Colon (tissue), 2 donors: ENCODE data around the gene SHLD1.
"Not testable (repeated sequence)": the region's sequence is repeated elsewhere in the genome, so short reads cannot be mapped to it uniquely, and the experiment has no call there.

Source experiments
- FAIRE-seq: peaks from 2 replicates; lab custom pipeline; 2012; peaks lifted over from hg19 to GRCh38; lab: Jason Lieb, UNC
- donor health status: control.
- donor health status: control.

SHLD1 gene

DNA sequence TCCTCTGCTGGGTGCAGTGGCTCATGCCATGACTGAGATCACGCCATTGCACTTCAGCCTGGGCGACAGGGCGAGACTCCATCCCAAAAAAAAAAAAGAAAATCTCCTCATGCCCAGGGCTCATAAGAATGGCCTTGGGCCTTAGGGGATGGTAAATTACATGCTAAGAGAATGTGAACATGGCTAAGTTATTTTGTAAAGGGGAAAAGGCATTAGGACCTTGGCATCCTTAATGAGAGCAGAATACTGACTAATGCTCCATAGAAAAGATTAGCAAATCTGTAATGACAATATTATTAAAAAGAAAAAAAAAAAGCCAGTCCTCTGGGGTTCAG lies 12.6 kb upstream of the SHLD1 start:
- no peak for FAIRE-seq

DNA sequence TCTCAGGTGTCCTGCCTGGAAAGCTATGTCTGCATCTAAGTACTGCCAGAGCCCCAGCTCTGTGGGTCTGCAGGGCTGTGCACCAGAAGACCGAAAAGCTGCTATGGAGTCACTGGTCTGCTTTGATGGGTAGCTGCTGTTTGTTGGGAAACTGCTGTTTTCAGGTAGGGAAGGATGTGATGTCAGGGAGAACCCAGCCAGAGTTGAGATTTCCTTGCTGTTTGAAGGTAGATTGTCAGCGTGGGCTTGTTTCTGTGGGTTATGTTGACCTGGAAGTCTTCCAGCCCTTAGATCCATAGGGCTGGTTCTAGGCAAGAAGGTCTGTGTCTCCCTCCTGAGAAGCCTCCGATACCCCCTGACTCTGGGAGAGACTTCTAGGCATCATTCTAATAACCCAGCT lies 12.2 kb upstream of the SHLD1 start:
- FAIRE-seq: no peak

DNA sequence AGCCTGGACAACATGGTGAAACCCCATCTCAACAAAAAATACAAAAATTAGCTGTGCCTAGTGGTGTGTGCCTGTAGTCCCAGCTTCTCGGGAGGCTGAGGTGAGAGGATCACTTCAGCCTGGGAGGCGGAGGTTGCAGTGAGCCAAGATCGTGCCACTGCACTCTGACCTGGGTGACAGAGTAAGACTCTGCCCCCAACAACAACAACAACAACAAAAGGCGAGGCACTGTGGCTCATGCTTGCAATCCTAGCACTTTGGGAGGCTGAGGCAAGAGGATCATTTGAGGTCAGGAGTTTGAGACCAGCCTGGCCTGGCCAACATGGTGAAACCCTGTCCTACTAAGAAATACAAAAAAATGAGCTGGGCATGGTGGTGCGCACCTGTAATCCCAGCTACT lies 9.6 kb upstream of the SHLD1 start:
- not testable (repeated sequence) for FAIRE-seq

DNA sequence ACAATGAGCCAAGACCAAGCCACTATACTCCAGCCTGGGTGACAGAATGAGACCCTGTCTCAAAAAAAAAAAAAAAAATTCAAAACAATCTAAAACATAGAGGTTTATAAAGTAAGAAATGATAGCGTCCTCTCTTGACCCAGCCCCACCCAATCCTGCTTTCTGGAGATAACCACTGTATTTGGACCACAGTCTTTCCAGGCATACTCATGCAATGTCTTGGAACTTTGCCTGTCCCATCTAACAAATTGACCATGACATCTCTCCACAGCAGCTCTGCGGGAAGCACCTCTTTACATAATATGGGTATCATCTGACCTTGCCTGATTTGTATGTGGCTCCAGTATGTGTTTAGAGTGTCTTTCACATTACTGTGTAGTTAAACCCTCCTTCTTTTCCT lies 9.1 kb upstream of the SHLD1 start:
- no peak for FAIRE-seq

DNA sequence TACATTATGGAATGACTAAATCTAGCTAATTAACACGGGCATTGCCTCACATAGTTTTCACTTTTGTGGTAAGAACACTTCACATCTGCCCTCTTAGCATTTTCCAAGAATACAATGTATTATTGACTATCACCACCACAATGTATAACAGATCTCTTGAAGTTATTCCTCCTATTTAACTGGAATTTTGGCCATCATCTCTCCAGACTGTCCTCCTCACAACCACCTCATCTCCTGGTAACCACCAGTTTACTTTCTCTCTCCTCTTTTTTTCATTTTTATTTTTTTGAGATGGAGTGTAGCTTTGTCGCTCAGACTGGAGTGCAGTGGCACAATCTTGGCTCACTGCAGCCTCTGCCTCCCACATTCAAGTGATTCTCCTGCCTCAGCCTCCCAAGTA lies 8.2 kb upstream of the SHLD1 start:
- FAIRE-seq: no peak

DNA sequence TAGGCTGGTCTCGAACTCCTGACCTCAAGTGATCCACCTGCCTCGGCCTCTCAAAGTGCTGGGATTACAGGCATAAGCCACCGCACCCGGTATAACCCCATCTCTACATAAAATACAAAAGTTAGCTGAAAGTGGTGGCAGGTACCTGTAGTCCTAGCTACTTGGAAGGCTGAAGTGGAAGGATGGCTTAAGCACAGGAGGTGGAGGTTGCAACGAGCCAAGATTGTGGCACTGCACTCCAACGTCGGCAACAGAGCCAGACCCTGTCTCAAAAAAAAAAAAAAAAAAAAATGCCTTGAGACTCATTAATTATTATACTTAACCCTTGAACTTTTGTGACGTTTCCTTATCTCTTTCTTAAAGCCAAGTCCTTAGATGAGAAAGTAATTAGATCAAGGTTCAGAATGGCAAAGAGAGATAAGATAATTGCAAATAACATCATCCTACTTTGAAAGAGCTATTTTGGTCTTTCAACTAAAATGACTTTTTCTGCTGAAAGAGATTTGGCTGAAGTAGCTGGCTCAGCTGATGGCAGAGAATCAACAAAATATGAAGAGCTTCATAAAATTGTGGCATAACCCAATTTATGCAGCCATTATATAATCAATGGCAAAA lies 4.7 kb upstream of the SHLD1 start:
- FAIRE-seq: no peak

DNA sequence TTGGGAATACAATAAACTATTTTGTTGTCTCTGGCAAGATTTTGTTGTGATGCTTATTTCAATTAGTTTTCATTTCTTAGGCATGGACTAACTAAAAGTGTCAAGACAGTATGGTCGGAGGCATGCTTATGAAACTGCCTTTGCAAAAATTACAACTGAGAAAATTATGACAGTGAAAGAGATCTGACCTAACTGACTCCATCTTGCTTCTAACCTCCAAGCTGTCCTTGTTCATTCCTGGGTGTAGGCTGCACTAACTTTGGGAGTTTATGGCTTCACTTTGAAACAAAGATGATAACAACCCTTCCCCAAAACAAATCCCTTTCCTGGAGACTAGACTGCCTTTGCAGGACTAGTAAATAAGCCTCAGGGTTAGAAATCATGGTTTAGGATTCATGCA lies 4.1 kb upstream of the SHLD1 start:
- no peak for FAIRE-seq

DNA sequence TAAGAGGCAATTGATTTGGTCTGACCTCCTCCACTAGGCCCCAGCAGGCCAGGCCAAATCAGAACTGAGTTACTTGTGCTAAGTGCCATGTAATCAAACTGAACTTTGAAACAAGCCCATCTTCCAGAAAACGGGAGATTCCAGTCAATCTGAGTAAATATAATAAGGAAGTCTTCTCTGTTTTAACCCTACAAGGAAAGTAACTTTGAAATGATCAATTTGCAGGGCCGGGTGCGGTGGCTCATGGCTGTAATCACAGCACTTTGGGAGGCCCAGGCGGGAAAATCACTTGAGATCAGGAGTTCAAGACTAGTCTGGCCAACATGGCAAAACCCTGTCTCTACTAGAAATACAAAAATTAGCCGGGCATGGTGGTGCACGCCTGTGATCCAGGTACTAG lies 2.0 kb upstream of the SHLD1 start:
- FAIRE-seq: no peak

DNA sequence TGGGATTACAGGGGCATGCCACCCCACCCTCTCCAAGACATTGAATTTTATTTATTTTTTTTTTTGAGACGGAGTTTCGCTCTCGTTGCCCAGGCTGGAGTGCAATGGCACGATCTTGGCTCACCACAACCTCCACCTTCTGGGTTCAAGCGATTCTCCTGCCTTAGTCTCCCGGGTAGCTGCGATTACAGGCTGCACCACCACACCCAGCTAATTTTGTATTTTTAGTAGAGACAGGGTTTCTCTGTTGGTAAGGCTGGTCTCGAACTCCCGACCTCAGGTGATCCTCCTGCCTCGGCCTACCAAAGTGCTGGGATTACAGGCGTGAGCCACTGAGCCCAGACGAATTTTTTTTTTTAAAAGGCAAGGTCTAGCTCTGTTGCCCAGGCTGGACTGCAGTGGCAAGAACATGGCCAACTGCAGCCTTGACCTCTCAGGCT lies 669 bp upstream of the SHLD1 start:
- FAIRE-seq: not testable (repeated sequence)

DNA sequence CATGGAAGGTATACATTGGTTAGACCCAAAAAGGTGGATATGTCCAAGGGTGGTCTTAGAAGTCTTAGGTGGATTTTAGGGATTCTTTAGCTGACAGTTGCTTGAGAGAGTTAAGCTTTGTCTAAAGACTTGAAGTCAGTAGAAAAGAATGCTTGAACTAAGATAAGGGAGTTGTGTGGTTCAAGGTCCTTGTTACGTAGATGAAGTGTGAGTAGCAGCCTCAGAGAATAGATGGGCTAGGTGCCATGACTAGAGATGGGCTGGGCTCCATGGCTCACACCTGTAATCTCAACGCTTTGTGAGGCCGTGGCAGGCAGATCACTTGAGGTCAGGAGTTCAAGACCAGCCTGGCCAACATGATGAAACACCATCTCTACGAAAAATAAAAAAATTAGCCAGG lies 1.7 kb downstream of the SHLD1 start:
- FAIRE-seq: no peak

DNA sequence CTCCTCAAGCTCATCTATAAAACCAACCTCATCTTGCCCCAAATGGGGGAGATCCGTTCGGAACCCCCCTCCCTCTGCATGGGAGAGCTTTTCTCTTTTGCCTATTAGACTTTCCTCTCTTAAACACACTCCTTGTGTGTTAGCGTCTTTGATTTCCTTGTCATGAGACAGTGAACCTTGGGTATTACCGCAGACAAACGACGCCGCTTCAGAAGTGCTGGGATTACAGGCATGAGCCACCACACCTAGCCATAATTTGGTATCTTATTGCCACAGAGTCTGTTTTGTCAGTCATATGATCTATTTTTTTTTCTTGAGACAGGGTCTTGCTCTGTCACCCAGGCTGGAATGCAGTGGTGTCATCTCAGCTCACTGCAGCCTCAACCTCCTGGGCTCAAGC lies 3.6 kb downstream of the SHLD1 start:
- FAIRE-seq: no peak

DNA sequence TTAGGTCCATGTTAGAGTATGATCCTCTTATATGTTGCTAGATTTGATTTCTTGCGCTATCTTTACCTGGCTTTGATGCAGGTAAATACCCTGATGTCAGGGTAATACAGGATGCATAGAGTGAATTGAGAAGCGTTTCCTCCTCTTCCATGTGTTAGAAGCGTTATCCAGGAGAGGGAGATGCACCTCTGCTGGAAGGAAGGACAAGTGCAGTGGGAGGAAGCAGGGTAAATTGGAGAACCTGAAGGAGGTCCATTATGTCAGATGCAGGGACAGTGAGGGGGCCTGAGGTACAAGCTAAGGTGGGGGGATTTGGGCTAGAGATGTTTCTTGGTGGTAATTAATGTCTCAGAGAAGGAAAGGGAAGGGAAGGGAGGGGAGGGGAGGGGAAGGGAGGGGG lies 7.7 kb downstream of the SHLD1 start:
- FAIRE-seq: no peak

DNA sequence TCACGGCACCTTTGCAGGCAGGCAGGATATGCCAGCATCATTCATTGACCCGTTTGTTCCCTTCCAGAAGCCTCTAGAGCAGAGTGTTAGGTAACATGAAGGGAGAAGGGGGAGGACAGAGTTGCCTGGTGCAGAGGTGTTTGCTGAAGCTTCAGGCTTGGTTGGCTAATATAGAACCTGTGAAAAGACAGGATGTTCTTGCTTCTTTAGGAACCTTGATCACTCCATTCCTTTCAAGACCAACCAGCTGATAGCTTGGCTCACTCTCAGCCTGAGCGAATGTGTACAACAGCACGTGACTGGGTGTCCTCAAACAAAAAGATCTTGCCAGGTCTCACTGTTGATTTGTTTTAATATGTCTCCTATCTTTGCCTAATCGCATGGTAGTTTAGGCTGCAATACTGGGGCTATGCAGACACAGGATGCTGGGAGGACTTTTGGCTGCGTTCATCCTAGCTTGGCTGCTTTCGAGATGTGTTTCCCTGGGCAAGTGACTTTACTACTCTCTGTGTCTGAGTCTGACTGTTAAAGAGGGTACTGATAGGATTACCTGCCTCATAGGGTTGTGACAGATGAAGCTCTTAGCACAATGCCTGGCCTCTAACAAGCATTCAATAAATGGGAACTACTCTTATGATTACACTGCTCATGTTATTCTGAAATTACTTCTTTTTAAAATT lies 16.0 kb downstream of the SHLD1 start:
- FAIRE-seq: no peak

DNA sequence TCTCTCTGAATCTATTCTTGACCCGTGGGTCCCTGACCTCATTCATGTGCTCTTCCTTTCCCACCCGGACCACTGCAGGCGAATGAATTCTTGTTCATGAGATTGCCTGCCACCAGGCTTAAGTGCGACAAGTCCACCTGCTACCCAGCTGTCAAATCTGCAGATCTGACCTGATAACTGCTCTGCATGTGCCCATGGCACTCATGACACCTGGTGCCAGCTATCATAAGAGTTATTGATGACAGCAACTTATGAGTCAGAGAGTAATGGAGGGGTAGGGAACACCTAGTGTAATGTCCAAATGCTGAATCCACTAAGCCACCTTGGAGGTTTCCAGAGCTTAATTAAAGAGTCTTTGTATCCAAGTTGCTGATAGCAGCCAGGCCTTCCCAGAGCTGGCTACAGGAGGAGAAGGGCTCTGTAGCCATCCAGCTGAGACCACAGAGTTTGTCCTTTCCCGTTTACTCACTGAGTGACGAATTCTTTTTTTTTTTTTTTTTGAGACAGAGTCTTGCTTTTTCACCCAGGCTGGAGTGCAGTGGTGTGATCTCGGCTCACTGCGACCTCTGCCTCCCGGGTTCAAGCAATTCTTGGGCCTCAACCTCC lies 17.4 kb downstream of the SHLD1 start:
- no peak for FAIRE-seq

DNA sequence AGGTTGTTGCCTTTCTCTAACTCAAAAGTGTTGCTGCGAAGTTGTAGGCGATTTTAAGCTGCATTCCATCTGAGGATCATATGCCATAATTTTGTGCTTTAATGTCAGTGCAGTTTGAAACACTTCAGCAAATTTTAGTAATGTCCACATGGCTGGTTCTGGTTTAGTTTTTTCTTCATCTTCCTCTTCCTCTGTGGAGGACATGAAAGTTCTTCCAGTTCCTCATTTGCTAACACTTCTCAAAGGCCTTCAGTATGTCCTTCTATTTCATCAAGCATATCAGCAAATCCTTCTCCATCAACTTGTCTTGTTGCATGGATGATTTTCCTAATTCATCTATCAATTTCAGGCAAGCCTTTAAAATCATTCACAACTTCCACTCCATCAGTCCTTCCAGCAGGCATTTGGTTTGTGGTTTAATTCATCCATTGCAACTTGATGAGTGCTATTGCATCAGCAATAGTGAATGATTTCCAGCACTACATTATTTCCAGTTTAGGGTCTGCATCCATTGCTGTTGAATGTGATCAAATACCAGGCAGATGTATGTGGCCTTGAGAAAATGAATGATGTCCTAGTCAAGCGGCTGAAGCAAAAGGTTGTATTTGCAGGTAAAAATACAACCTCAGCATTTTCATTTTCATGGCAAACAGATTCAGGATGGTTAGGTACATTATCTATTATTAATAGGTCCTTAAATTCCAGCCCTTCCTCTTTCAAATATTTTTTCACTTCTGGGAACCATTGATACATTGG lies 20.2 kb downstream of the SHLD1 start:
- no peak for FAIRE-seq

DNA sequence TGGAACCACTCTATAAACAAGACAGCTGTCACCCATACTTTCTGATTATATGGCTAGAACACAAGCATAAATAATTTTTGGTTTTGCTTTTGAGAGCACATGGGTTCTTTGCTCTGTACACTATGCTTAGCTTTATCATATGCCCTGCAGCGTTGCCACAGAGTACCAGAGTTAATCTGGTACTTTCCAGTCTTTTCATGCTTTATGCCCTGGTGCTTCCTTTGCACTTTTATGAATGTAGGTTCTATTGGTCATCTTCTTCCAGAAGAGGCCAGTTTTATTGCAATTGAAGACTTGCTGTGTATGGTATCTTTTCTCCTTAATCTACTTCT lies 20.8 kb downstream of the SHLD1 start:
- no peak for FAIRE-seq

DNA sequence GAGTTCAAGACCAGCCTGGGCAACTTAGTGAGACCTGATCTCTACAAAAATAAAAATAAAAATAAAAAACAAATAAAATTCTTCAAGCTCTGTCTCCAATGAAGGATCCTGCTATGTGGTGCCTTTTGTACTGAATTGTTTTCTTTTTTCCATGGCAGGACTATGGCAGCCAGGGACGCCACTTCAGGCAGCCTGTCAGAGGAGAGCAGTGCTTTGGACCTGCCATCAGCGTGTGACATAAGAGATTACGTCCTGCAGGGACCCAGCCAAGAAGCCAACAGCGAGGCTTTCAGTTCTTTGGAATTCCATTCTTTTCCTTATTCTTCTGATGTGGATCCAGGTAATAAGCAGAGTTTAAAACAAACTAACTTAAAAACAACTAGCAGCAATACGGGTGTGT lies 22.5 kb downstream of the SHLD1 start:
- no peak for FAIRE-seq

DNA sequence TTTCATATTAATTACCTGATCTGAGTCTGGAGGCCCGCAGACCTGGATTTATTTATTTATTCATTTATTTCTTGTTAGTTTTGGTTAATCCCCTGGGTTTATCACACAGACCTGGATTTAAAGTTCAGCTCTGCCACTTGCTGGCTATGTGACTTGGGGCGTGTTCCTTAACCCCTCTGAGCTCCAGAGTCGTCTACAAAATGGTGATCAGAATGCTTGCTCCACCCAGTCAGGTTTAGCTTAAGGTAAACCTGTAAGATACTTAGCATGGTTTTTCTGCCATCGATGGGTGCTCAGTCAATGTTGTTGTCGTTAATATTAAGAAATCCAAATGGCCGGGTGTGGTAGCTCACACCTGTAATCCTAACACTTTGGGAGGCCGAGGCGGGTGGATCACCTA lies 23.4 kb downstream of the SHLD1 start:
- FAIRE-seq: no peak

DNA sequence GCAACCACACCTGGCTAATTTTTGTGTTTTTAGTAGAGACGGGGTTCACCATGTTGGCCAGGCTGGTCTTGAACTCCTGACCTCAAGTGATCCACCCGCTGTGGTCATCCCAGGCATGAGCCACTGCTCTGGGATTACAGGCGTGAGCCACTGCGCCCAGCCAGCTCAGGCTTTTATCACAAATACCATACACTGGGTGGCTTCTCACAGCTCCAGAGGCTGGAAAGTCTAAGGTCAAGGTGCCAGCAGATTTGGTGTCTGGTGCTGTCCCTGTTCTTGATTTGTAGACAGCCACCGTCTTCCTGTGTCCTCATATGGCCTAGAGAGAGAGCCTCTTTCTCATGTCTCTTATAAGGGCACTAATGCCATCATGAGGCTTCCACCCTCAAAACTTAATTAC lies 25.9 kb downstream of the SHLD1 start:
- no peak for FAIRE-seq

DNA sequence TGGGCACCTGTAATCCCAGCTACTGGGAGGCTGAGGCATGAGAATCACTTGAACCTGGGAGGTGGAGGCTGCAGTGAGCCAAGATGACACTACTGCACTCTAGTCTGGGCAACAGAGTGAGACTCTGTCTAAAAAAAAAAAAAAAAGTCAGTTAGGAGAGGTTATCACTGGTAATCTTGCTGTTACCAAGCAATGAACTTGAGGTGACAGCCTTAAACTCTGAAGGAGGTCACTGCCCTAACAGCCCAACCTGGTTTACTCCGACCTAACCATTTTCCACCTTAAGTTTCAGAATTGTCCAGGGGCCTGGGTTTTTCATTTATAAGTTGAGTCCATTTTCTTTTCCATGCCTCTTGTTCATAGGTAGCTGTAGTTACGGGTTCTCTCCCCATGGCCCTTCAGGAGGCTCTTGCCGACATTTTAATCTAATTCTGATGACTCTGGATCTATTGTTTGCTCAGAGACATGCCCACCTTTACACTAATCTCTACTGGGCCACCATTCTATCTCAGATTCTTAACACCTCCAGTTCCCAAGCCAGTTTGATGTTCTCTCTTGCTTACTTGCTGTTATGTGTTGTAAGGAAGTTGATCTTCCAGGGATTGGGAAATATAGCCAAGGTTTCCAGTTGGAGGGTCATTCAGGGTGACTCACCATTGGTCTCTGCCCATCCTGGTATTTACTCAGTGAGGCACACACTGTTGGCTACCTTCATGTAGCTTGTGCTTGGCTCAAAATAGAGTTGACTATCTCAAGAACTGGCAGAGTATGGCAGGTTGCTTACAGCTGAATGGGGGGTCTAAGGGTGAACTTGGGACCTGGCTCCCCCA lies 29.1 kb downstream of the SHLD1 start:
- FAIRE-seq: no peak

DNA sequence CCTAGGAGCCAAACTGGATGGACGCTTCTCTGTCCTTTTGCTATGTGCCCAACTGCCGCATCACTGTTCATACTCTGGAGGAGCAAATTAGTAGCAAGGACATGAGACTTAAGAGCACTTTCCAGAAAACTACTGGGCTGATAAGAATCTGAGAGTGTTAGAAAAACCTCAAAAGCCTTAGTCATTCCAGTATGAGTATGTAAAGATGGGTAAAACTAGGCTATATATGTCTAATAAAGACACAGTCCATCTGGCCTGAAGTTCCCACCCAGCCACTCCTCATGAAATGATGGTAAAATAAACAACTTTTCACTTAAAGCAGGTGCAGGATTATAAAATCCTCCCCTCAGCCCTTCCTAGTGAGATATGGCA lies 30.6 kb downstream of the SHLD1 start:
- no peak for FAIRE-seq

DNA sequence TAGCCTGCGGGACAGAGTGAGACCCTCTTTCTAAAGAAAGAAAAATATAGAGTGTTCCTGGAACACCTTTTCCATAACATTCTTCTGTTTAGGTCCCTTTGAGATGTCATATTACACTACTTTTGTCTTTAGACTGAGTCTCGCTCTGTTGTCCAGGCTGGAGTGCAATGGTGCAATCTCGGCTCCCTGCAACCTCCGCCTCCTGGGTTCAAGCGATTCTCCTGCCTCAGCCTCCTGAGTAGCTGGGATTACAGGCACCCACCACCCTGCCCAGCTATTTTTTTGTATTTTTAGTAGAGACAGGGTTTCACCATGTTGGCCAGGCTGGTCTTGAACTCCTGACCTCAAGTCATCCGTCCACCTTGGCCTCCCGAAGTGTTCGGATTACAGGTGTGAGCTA lies 31.2 kb downstream of the SHLD1 start:
- not testable (repeated sequence) for FAIRE-seq
